WTC11 (cell line): ENCODE measurements around the gene PDE6B. TPM values are rescaled to one million over a fixed set of nuclear protein-coding genes. Genes with fewer than 3 reads are reported as not detected.

Experiments
- ATAC-seq: fragments of 200-7000 bp; cut with Tn5 transposase; 2 replicates; pipeline ENCODE4 v1.10.0; 2021; ENCODE audit warnings: mild to moderate bottlenecking, moderate library complexity
- CTCF ChIA-PET: fragments of 300-600 bp; sonication (Branson Sonifier 250); formaldehyde crosslinking; loops from one replicate; lab custom pipeline; 2021; ENCODE audit warnings: antibody characterized with exemption; lab: Charles Lee
- POLR2A ChIA-PET: fragments of 350-600 bp; sonication (Branson Sonifier 250); formaldehyde crosslinking; loops from one replicate; lab custom pipeline; 2021; ENCODE audit warnings: antibody characterized with exemption; lab: Charles Lee
- DNase-seq: peaks from one replicate; pipeline ENCODE4 v3.0.0; 2021; ENCODE audit warnings: low spot score
- H3K27ac Mint-ChIP-seq: 2 replicates; pipeline ENCODE4 v1.8.0; 2021; ENCODE audit warnings: mixed read lengths
- H3K27me3 Mint-ChIP-seq: 2 replicates; pipeline ENCODE4 v1.8.0; 2021; ENCODE audit warnings: low read depth, mild to moderate bottlenecking, moderate library complexity, mixed read lengths
- H3K36me3 Mint-ChIP-seq: 2 replicates; pipeline ENCODE4 v1.8.0; 2021; ENCODE audit warnings: mixed read lengths
- H3K4me1 Mint-ChIP-seq: 2 replicates; pipeline ENCODE4 v1.8.0; 2022; ENCODE audit warnings: mixed read lengths
- H3K4me3 Mint-ChIP-seq: 2 replicates; pipeline ENCODE4 v1.8.0; 2021; ENCODE audit warnings: mild to moderate bottlenecking, moderate library complexity, mixed read lengths
- H3K9me3 Mint-ChIP-seq: 2 replicates; pipeline ENCODE4 v1.8.0; 2021; ENCODE audit warnings: mixed read lengths
- ATF1 ChIP-seq: sonication (generic); formaldehyde crosslinking; IDR thresholded peaks from 2 replicates; pipeline ENCODE4 v1.8.1; 2023; ENCODE audit warnings: mild to moderate bottlenecking, moderate library complexity, missing genetic modification reagents
- CREB1 ChIP-seq: sonication (generic); formaldehyde crosslinking; IDR thresholded peaks from 2 replicates; pipeline ENCODE4 v1.8.0; 2023; ENCODE audit warnings: mild to moderate bottlenecking, missing genetic modification reagents
- CREM ChIP-seq: sonication (generic); formaldehyde crosslinking; IDR thresholded peaks from 2 replicates; pipeline ENCODE4 v1.8.1; 2022; ENCODE audit warnings: mild to moderate bottlenecking, missing genetic modification reagents, moderate library complexity
- ELF4 ChIP-seq: sonication (generic); formaldehyde crosslinking; IDR thresholded peaks from 2 replicates; pipeline ENCODE4 v1.8.1; 2022; ENCODE audit warnings: low read depth, mild to moderate bottlenecking, moderate library complexity, missing genetic modification reagents
- EMX1 ChIP-seq: fragments of 250-450 bp; sonication (Bioruptor Pico); IDR thresholded peaks from 2 replicates; pipeline ENCODE4 v1.8.0; 2021; ENCODE audit warnings: mild to moderate bottlenecking
- ESRRA ChIP-seq: sonication (generic); formaldehyde crosslinking; IDR thresholded peaks from 2 replicates; pipeline ENCODE4 v1.8.1; 2022; ENCODE audit warnings: mild to moderate bottlenecking, missing genetic modification reagents, borderline replicate concordance
- FOXP1 ChIP-seq: sonication (generic); formaldehyde crosslinking; IDR thresholded peaks from 2 replicates; pipeline ENCODE4 v1.8.0; 2022; ENCODE audit warnings: missing genetic modification reagents, mild to moderate bottlenecking, moderate library complexity, borderline replicate concordance
- GRHL2 ChIP-seq: fragments of 250-450 bp; sonication (Bioruptor Pico); IDR thresholded peaks from 2 replicates; pipeline ENCODE4 v1.8.0; 2022; ENCODE audit warnings: mild to moderate bottlenecking, moderate library complexity; ENCODE audit not compliant: insufficient replicate concordance, severe bottlenecking
- KAT7 ChIP-seq: sonication (generic); formaldehyde crosslinking; IDR thresholded peaks from 2 replicates; pipeline ENCODE4 v1.8.1; 2023; ENCODE audit warnings: missing genetic modification reagents, mild to moderate bottlenecking, borderline replicate concordance
- NR2C2 ChIP-seq: sonication (generic); formaldehyde crosslinking; IDR thresholded peaks from 2 replicates; pipeline ENCODE4 v1.8.0; 2022; ENCODE audit warnings: mild to moderate bottlenecking, missing genetic modification reagents
- ZNF138 ChIP-seq: sonication (generic); formaldehyde crosslinking; conservative IDR thresholded peaks from 2 replicates; pipeline ENCODE4 v1.8.1; 2022; ENCODE audit warnings: mild to moderate bottlenecking, moderate library complexity, missing genetic modification reagents
- total RNA-seq: library from RNA; stranded (reverse); gene quantifications from 3 replicates; pipeline ENCODE4 v1.2.3, GENCODE V29; 2021
- TF ChIP-seq, protein P1 (sequence below): sonication (generic); formaldehyde crosslinking; IDR thresholded peaks from 2 replicates; pipeline ENCODE4 v1.8.1; 2023; ENCODE audit warnings: mild to moderate bottlenecking, moderate library complexity, missing genetic modification reagents
- TF ChIP-seq, protein P2 (sequence below): sonication (generic); formaldehyde crosslinking; IDR thresholded peaks from 2 replicates; pipeline ENCODE4 v1.8.0; 2023; ENCODE audit warnings: mild to moderate bottlenecking, missing genetic modification reagents
- TF ChIP-seq, protein P3 (sequence below): sonication (generic); formaldehyde crosslinking; IDR thresholded peaks from 2 replicates; pipeline ENCODE4 v1.8.1; 2022; ENCODE audit warnings: missing genetic modification reagents, borderline replicate concordance
- TF ChIP-seq, protein P4 (sequence below): sonication (generic); formaldehyde crosslinking; IDR thresholded peaks from 2 replicates; pipeline ENCODE4 v1.8.1; 2023; ENCODE audit warnings: mild to moderate bottlenecking, missing genetic modification reagents, borderline replicate concordance
- TF ChIP-seq, protein P5 (sequence below): fragments of 250-450 bp; sonication (Bioruptor Pico); IDR thresholded peaks from 2 replicates; pipeline ENCODE4 v1.9.0; 2021; ENCODE audit warnings: mild to moderate bottlenecking
- TF ChIP-seq, protein P6 (sequence below): sonication (generic); formaldehyde crosslinking; IDR thresholded peaks from 2 replicates; pipeline ENCODE4 v1.8.0; 2022; ENCODE audit warnings: mild to moderate bottlenecking, missing genetic modification reagents
- TF ChIP-seq, protein P7 (sequence below): sonication (generic); formaldehyde crosslinking; IDR thresholded peaks from 2 replicates; pipeline ENCODE4 v1.8.1; 2023; ENCODE audit warnings: mild to moderate bottlenecking, missing genetic modification reagents, moderate library complexity

PDE6B gene
- total RNA-seq, 1 experiment from 2014 or later = 7.1 TPM

DNA sequence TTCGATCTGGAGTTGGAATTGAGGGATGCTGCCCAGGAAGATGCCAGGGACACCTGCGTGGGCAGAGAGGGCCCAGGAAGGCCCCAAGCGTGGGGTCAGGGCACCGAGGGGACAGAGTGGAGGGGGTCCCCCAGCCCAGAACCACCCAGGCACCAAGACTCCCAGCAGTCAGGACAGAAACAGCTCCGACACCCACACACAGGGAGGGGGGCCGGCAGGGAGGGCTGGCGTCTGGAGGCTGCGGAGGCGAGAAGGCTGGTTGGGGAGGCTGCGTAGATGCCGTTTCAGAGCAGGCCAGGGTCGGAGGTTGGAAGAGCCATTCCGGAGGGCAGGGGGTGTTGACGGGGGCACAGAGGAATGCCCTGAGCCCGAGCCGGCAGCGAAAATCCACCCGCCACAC is 25.1 kb downstream of the PDE6B start (continued):
- TF ChIP-seq, protein P1, sequence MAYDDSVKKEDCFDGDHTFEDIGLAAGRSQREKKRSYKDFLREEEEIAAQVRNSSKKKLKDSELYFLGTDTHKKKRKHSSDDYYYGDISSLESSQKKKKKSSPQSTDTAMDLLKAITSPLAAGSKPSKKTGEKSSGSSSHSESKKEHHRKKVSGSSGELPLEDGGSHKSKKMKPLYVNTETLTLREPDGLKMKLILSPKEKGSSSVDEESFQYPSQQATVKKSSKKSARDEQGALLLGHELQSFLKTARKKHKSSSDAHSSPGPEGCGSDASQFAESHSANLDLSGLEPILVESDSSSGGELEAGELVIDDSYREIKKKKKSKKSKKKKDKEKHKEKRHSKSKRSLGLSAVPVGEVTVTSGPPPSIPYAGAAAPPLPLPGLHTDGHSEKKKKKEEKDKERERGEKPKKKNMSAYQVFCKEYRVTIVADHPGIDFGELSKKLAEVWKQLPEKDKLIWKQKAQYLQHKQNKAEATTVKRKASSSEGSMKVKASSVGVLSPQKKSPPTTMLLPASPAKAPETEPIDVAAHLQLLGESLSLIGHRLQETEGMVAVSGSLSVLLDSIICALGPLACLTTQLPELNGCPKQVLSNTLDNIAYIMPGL (CRISPR knock-in tag) = no peak
- TF ChIP-seq FOXP1 (CRISPR knock-in tag) = no peak
- no peak for TF ChIP-seq NR2C2 (CRISPR knock-in tag)
- no peak for TF ChIP-seq GRHL2 (CRISPR knock-in tag)
- TF ChIP-seq, protein P2, sequence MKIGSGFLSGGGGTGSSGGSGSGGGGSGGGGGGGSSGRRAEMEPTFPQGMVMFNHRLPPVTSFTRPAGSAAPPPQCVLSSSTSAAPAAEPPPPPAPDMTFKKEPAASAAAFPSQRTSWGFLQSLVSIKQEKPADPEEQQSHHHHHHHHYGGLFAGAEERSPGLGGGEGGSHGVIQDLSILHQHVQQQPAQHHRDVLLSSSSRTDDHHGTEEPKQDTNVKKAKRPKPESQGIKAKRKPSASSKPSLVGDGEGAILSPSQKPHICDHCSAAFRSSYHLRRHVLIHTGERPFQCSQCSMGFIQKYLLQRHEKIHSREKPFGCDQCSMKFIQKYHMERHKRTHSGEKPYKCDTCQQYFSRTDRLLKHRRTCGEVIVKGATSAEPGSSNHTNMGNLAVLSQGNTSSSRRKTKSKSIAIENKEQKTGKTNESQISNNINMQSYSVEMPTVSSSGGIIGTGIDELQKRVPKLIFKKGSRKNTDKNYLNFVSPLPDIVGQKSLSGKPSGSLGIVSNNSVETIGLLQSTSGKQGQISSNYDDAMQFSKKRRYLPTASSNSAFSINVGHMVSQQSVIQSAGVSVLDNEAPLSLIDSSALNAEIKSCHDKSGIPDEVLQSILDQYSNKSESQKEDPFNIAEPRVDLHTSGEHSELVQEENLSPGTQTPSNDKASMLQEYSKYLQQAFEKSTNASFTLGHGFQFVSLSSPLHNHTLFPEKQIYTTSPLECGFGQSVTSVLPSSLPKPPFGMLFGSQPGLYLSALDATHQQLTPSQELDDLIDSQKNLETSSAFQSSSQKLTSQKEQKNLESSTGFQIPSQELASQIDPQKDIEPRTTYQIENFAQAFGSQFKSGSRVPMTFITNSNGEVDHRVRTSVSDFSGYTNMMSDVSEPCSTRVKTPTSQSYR = no peak
- TF ChIP-seq ATF1 (CRISPR knock-in tag) = no peak
- no peak for TF ChIP-seq ZNF138 (CRISPR knock-in tag)
- no peak for TF ChIP-seq EMX1 (CRISPR knock-in tag)
- TF ChIP-seq, protein P3, sequence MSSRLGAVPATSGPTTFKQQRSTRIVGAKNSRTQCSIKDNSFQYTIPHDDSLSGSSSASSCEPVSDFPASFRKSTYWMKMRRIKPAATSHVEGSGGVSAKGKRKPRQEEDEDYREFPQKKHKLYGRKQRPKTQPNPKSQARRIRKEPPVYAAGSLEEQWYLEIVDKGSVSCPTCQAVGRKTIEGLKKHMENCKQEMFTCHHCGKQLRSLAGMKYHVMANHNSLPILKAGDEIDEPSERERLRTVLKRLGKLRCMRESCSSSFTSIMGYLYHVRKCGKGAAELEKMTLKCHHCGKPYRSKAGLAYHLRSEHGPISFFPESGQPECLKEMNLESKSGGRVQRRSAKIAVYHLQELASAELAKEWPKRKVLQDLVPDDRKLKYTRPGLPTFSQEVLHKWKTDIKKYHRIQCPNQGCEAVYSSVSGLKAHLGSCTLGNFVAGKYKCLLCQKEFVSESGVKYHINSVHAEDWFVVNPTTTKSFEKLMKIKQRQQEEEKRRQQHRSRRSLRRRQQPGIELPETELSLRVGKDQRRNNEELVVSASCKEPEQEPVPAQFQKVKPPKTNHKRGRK (CRISPR knock-in tag) = no peak
- no peak for TF ChIP-seq CREM (CRISPR knock-in tag)

DNA sequence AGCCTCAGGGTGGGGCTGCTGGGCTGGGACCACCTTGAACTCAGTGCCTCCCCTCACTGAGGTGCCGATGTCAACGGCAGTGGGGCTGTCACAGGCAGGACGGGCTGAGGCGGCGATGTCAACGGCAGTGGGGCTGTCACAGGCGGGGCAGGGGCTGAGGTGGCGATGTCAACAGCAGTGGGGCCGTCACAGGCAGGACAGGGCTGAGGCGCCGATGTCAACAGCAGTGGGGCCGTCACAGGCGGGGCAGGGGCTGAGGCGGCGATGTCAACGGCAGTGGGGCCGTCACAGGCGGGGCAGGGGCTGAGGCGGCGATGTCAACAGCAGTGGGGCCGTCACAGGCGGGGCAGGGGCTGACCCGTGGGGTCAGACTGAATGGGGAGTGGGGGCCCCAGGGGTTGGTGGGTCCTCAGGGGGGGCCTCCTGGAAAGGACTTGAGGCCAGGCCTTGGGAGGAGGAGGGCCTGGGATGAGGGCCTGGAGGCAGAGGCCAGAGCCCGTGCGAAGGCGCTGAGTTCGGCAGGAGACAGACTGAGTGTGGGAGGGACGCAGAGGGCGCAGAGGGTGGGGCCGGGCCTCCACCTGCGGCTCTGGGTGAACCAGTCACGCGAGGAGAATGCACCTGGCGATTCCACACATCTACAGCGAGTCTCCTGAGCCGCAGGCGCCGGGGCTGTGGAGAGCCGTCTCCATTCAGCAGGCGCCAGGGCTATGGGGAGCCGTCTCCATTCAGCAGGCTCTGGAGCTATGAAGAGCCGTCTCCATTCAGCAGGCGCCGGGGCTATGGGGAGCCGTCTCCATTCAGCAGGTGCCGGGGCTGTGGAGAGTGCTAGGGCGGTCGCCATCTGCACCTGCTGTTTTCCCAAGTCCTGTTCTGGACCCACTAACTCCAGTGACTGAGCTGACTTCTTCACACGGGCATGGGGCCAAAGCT is 25.8 kb downstream of the PDE6B start:
- DNase-seq (peak; percentile 32), ATAC-seq (peak; percentile 46)
- no peaks in the 10 kb centered on the region for H3K9me3 Mint-ChIP-seq
- ChIA-PET POLR2A (interaction anchor here (0.6 kb wide), 1 partner anchor 488 kb away, joined by 4 read pairs; no protein-coding TSS in a partner anchor), CTCF (interaction anchor here (0.6 to 0.9 kb wide), 2 partner anchors 32 to 48 kb away, joined by 3 read pairs; no protein-coding TSS in a partner anchor)
- H3K4me3 Mint-ChIP-seq = no peak overlapping the region
- H3K36me3 Mint-ChIP-seq = no peaks in the 10 kb centered on the region
- peaks cover 6% of the 10 kb centered on the region; the same call in 1 of the 2 replicates for H3K27me3 Mint-ChIP-seq
- no peak overlapping the region for H3K27ac Mint-ChIP-seq
- 0 out of 2 replicates have a peak, but pooled peaks cover 4% of the 10 kb centered on the region for H3K4me1 Mint-ChIP-seq
- TF ChIP-seq, protein P4, sequence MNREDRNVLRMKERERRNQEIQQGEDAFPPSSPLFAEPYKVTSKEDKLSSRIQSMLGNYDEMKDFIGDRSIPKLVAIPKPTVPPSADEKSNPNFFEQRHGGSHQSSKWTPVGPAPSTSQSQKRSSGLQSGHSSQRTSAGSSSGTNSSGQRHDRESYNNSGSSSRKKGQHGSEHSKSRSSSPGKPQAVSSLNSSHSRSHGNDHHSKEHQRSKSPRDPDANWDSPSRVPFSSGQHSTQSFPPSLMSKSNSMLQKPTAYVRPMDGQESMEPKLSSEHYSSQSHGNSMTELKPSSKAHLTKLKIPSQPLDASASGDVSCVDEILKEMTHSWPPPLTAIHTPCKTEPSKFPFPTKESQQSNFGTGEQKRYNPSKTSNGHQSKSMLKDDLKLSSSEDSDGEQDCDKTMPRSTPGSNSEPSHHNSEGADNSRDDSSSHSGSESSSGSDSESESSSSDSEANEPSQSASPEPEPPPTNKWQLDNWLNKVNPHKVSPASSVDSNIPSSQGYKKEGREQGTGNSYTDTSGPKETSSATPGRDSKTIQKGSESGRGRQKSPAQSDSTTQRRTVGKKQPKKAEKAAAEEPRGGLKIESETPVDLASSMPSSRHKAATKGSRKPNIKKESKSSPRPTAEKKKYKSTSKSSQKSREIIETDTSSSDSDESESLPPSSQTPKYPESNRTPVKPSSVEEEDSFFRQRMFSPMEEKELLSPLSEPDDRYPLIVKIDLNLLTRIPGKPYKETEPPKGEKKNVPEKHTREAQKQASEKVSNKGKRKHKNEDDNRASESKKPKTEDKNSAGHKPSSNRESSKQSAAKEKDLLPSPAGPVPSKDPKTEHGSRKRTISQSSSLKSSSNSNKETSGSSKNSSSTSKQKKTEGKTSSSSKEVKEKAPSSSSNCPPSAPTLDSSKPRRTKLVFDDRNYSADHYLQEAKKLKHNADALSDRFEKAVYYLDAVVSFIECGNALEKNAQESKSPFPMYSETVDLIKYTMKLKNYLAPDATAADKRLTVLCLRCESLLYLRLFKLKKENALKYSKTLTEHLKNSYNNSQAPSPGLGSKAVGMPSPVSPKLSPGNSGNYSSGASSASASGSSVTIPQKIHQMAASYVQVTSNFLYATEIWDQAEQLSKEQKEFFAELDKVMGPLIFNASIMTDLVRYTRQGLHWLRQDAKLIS (CRISPR knock-in tag) = no peak
- TF ChIP-seq ESRRA (CRISPR knock-in tag) (no peak), ELF4 (CRISPR knock-in tag) (no peak), KAT7 (CRISPR knock-in tag) (no peak), CREB1 (CRISPR knock-in tag) (no peak)
- TF ChIP-seq, protein P5, sequence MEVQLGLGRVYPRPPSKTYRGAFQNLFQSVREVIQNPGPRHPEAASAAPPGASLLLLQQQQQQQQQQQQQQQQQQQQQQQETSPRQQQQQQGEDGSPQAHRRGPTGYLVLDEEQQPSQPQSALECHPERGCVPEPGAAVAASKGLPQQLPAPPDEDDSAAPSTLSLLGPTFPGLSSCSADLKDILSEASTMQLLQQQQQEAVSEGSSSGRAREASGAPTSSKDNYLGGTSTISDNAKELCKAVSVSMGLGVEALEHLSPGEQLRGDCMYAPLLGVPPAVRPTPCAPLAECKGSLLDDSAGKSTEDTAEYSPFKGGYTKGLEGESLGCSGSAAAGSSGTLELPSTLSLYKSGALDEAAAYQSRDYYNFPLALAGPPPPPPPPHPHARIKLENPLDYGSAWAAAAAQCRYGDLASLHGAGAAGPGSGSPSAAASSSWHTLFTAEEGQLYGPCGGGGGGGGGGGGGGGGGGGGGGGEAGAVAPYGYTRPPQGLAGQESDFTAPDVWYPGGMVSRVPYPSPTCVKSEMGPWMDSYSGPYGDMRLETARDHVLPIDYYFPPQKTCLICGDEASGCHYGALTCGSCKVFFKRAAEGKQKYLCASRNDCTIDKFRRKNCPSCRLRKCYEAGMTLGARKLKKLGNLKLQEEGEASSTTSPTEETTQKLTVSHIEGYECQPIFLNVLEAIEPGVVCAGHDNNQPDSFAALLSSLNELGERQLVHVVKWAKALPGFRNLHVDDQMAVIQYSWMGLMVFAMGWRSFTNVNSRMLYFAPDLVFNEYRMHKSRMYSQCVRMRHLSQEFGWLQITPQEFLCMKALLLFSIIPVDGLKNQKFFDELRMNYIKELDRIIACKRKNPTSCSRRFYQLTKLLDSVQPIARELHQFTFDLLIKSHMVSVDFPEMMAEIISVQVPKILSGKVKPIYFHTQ (CRISPR knock-in tag) = no peak
- TF ChIP-seq, protein P6, sequence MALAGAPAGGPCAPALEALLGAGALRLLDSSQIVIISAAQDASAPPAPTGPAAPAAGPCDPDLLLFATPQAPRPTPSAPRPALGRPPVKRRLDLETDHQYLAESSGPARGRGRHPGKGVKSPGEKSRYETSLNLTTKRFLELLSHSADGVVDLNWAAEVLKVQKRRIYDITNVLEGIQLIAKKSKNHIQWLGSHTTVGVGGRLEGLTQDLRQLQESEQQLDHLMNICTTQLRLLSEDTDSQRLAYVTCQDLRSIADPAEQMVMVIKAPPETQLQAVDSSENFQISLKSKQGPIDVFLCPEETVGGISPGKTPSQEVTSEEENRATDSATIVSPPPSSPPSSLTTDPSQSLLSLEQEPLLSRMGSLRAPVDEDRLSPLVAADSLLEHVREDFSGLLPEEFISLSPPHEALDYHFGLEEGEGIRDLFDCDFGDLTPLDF (CRISPR knock-in tag) = no peak
- TF ChIP-seq, protein P7, sequence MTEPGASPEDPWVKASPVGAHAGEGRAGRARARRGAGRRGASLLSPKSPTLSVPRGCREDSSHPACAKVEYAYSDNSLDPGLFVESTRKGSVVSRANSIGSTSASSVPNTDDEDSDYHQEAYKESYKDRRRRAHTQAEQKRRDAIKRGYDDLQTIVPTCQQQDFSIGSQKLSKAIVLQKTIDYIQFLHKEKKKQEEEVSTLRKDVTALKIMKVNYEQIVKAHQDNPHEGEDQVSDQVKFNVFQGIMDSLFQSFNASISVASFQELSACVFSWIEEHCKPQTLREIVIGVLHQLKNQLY (CRISPR knock-in tag) = no peak
